Colonic mucosa (tissue), 4 donors: ENCODE data around the gene PTPN5. TPM values are rescaled to one million over a fixed set of nuclear protein-coding genes. Genes with fewer than 3 reads are reported as not detected.

Experiments used
- DNase-seq: peaks from one replicate; pipeline ENCODE4 v3.0.0-alpha.2; 2020
- H3K27ac ChIP-seq: fragments of 200-600 bp; one replicate; pipeline ENCODE4 v1.8.0; 2021
- H3K27me3 ChIP-seq: fragments of 200-600 bp; one replicate; pipeline ENCODE4 v1.8.0; 2021
- H3K36me3 ChIP-seq: fragments of 200-600 bp; one replicate; pipeline ENCODE4 v1.8.0; 2021
- H3K4me1 ChIP-seq: fragments of 200-600 bp; one replicate; pipeline ENCODE4 v1.8.0; 2021; ENCODE audit warnings: mild to moderate bottlenecking
- H3K4me3 ChIP-seq: fragments of 200-600 bp; one replicate; pipeline ENCODE4 v1.8.0; 2021
- H3K9ac ChIP-seq, 2 donors: one replicate each; pipeline ENCODE4 v1.7.0; 2013; ENCODE audit warnings: control low read depth in 2 of 2, low read depth in 2 of 2, low read length in 2 of 2
- H3K9me3 ChIP-seq: fragments of 200-600 bp; one replicate; pipeline ENCODE4 v1.8.0; 2021
- CTCF ChIP-seq: fragments of 200-600 bp; IDR thresholded peaks from one replicate; pipeline ENCODE4 v1.8.0; 2022; ENCODE audit warnings: antibody characterized with exemption, mild to moderate bottlenecking
- intact Hi-C: fragments of 100-400 bp; cut with DNase I; formaldehyde crosslinking; loops from one replicate; pipeline ENCODE4 v1.14.1; 2022
- total RNA-seq, 2 donors: library from RNA; stranded (reverse); fragmentation: NEBNext Ultra II Directional in 1 of 2; extraction: Animal tissue kit (Norgen Biotek cat#: 25700) in 1 of 2; gene quantifications; one replicate each; pipeline ENCODE4 v1.2.1, GENCODE V29; 2021
- donor health status: healthy.
- donor health status: DM: no; HTN: no; CAD: no.
- donor health status: DM: no; HTN: no; CAD: no.

Gene PTPN5
- total RNA-seq, 2 donors from 2014 or later, result 0.19 TPM; not detected in 1

- no peaks in the 10 kb centered on the region for H3K4me1 ChIP-seq
- no peaks in the 10 kb centered on the region for H3K36me3 ChIP-seq
- H3K4me3 ChIP-seq, result no peak overlapping the region
- H3K9me3 ChIP-seq, result no peaks in the 10 kb centered on the region
- no peak overlapping the region for H3K27ac ChIP-seq
- intact Hi-C loops, result loop anchor here (10.0 kb wide), 2 partner anchors 187 to 617 kb away; no protein-coding TSS in a partner anchor
- H3K9ac ChIP-seq, result no peak overlapping the region
- no peaks in the 10 kb centered on the region for H3K27me3 ChIP-seq
- DNase-seq, result peak; percentile 52
- TF ChIP-seq CTCF, result peak; percentile 92
Measured at GRCh38 chr11:18731949-18732821, 59.4 kb downstream of the PTPN5 start.

GRCh38 chr11:18731441-18731840, 60.2 kb downstream of the PTPN5 start:
- Histone ChIP-seq H3K27me3 (no peaks in the 10 kb centered on the region), H3K4me1 (no peaks in the 10 kb centered on the region), H3K9ac (no peak overlapping the region), H3K36me3 (no peaks in the 10 kb centered on the region), H3K27ac (no peak overlapping the region), H3K4me3 (no peak overlapping the region), H3K9me3 (no peaks in the 10 kb centered on the region)
- intact Hi-C loops, result loop anchor here (10.0 kb wide), 2 partner anchors 187 to 617 kb away; no protein-coding TSS in a partner anchor
- no peak for TF ChIP-seq CTCF
- DNase-seq, result no peak

GRCh38 chr11:18730020-18730419, 61.6 kb downstream of the PTPN5 start:
- Histone ChIP-seq H3K4me1 (no peaks in the 10 kb centered on the region), H3K9ac (no peak overlapping the region), H3K36me3 (no peaks in the 10 kb centered on the region), H3K27me3 (no peaks in the 10 kb centered on the region), H3K9me3 (no peaks in the 10 kb centered on the region), H3K4me3 (no peak overlapping the region), H3K27ac (no peak overlapping the region)
- intact Hi-C loops, result loop anchor here (10.0 kb wide), 2 partner anchors 185 to 615 kb away; no protein-coding TSS in a partner anchor
- no peak for DNase-seq
- TF ChIP-seq CTCF, result no peak

- no peaks in the 10 kb centered on the region for H3K36me3 ChIP-seq
- H3K4me3 ChIP-seq, result no peak overlapping the region
- intact Hi-C loops, result no loop called here
- H3K9me3 ChIP-seq, result no peaks in the 10 kb centered on the region
- H3K9ac ChIP-seq, result no peak overlapping the region
- no peaks in the 10 kb centered on the region for H3K4me1 ChIP-seq
- no peak for DNase-seq
- no peak overlapping the region for H3K27ac ChIP-seq
- no peak for TF ChIP-seq CTCF
- H3K27me3 ChIP-seq, result no peaks in the 10 kb centered on the region
Measured at GRCh38 chr11:18729426-18729825, 62.2 kb downstream of the PTPN5 start.

GRCh38 chr11:18728658-18729057, 62.9 kb downstream of the PTPN5 start:
- H3K9ac ChIP-seq, result no peak overlapping the region
- H3K36me3 ChIP-seq, result no peaks in the 10 kb centered on the region
- no peaks in the 10 kb centered on the region for H3K9me3 ChIP-seq
- no peaks in the 10 kb centered on the region for H3K27me3 ChIP-seq
- H3K4me3 ChIP-seq, result no peak overlapping the region
- no peak overlapping the region for H3K27ac ChIP-seq
- no peak for TF ChIP-seq CTCF
- no peak for DNase-seq
- H3K4me1 ChIP-seq, result no peaks in the 10 kb centered on the region
- intact Hi-C loops, result no loop called here
